HL-60 (cell line): Measurements from ENCODE around the gene EIF5A2.

ENCODE experiments used
- CTCF ChIP-seq: IDR thresholded peaks from one replicate; pipeline ENCODE4 v1.5.1; 2011; ENCODE audit warnings: low read length, control low read depth, inconsistent platforms; ENCODE audit not compliant: insufficient read depth
- GABPA ChIP-seq: IDR thresholded peaks from 2 replicates; pipeline ENCODE4 v1.6.1; 2012; ENCODE audit warnings: low read depth
- POLR2AphosphoS5 ChIP-seq: IDR thresholded peaks from 2 replicates; pipeline ENCODE4 v1.6.1; 2012; ENCODE audit warnings: low read depth
- REST ChIP-seq: IDR thresholded peaks from 2 replicates; pipeline ENCODE4 v1.6.1; 2012; ENCODE audit warnings: low read depth; ENCODE audit not compliant: insufficient replicate concordance
- SPI1 ChIP-seq: IDR thresholded peaks from 2 replicates; pipeline ENCODE4 v1.6.1; 2012; ENCODE audit warnings: low read depth, mild to moderate bottlenecking, borderline replicate concordance

- no peak for TF ChIP-seq REST
- no peak for TF ChIP-seq CTCF
- no peak for TF ChIP-seq SPI1
- TF ChIP-seq POLR2AphosphoS5 = no peak
- no peak for TF ChIP-seq GABPA
Measured at GRCh38 chr3:170953736-170954135, 45.3 kb upstream of the EIF5A2 start.
